CD14-positive monocyte (primary cell): ENCODE data around the gene TCF4. TPM values are rescaled to one million over a fixed set of nuclear protein-coding genes. Genes with fewer than 3 reads are reported as not detected.

Experiments used
- DNase-seq, 3 donors: peaks; one replicate each; pipeline ENCODE4 v3.0.0-alpha.2; 2011 to 2022
- H2AFZ ChIP-seq: 2 replicates; pipeline ENCODE4 v1.6.0; 2012; ENCODE audit warnings: mild to moderate bottlenecking, low read depth, low read length, inconsistent platforms; ENCODE audit not compliant: insufficient read depth, poor library complexity, severe bottlenecking
- H3K27ac ChIP-seq, 2 donors: 1 replicate in 1 of 2; 2 replicates in 1 of 2; pipeline ENCODE4 v1.5.1; 2012 to 2013; ENCODE audit warnings: low read length in 2 of 2, control low read depth in 1 of 2, inconsistent platforms in 1 of 2, low read depth in 1 of 2, mild to moderate bottlenecking in 1 of 2
- H3K27me3 ChIP-seq, 2 donors: one replicate each; pipeline versions ENCODE4 v1.6.0 to v1.6.1; 2011 to 2013; ENCODE audit warnings: low read length in 2 of 2; ENCODE audit not compliant: control insufficient read depth in 2 of 2, insufficient read depth in 2 of 2
- H3K36me3 ChIP-seq, 2 donors: replicated peaks in 1 of 2; 1 replicate in 1 of 2; 2 replicates in 1 of 2; pipeline versions ENCODE4 v1.5.1 to v1.6.1; 2012 to 2013; ENCODE audit warnings: low read length in 2 of 2, control low read depth in 1 of 2, inconsistent platforms in 1 of 2, mild to moderate bottlenecking in 1 of 2; ENCODE audit not compliant: insufficient read depth in 2 of 2, control insufficient read depth in 1 of 2
- H3K4me1 ChIP-seq, 2 donors: 1 replicate in 1 of 2; 2 replicates in 1 of 2; pipeline versions ENCODE4 v1.5.1 to v1.6.1; 2012 to 2013; ENCODE audit warnings: low read length in 2 of 2, control low read depth in 1 of 2, inconsistent platforms in 1 of 2, mild to moderate bottlenecking in 1 of 2, moderate library complexity in 1 of 2; ENCODE audit not compliant: insufficient read depth in 2 of 2, control insufficient read depth in 1 of 2
- H3K4me2 ChIP-seq: replicated peaks from 2 replicates; pipeline ENCODE3; 2012; ENCODE audit warnings: low read length, moderate library complexity, mild to moderate bottlenecking; ENCODE audit not compliant: poor library complexity, severe bottlenecking; ENCODE audit errors: extremely low read depth
- H3K4me3 ChIP-seq, 3 experiments: fragments of 200-600 bp in 1 of 3; sonication (generic) in 1 of 3; replicated peaks in 1 of 3; 1 replicate in 2 of 3; 2 replicates in 1 of 3; pipeline ENCODE4 v1.5.1; 2011 to 2013; ENCODE audit warnings: low read length in 3 of 3, mild to moderate bottlenecking in 3 of 3, control low read depth in 2 of 3, low read depth in 2 of 3, inconsistent platforms in 1 of 3, moderate library complexity in 1 of 3
- H3K79me2 ChIP-seq: 2 replicates; pipeline ENCODE4 v1.6.0; 2012; ENCODE audit warnings: mild to moderate bottlenecking, control low read depth, inconsistent platforms, low read length, moderate library complexity; ENCODE audit not compliant: insufficient read depth
- H3K9ac ChIP-seq: 2 replicates; pipeline ENCODE4 v1.6.0; 2017; ENCODE audit warnings: low read length, mild to moderate bottlenecking; ENCODE audit not compliant: insufficient read depth, poor library complexity, severe bottlenecking
- H3K9me3 ChIP-seq, 2 donors: replicated peaks in 1 of 2; 1 replicate in 1 of 2; 2 replicates in 1 of 2; pipeline versions ENCODE4 v1.5.1 to v1.6.1; 2012 to 2013; ENCODE audit warnings: low read length in 2 of 2, control low read depth in 1 of 2; ENCODE audit not compliant: control insufficient read depth in 1 of 2, insufficient read depth in 1 of 2
- H4K20me1 ChIP-seq: 2 replicates; pipeline ENCODE4 v1.6.0; 2012; ENCODE audit warnings: mild to moderate bottlenecking, low read length, control low read depth, moderate library complexity; ENCODE audit not compliant: insufficient read depth
- H3K27ac Mint-ChIP-seq, 7 donors: one replicate each; pipeline ENCODE4 v1.8.0; 2020; ENCODE audit warnings: mild to moderate bottlenecking in 7 of 7, mixed read lengths in 7 of 7, moderate library complexity in 6 of 7, inconsistent platforms in 2 of 7
- H3K27me3 Mint-ChIP-seq, 3 donors: one replicate each; pipeline ENCODE4 v1.8.0; 2021 to 2022; ENCODE audit warnings: low read depth in 3 of 3, mild to moderate bottlenecking in 3 of 3, mixed read lengths in 3 of 3, moderate library complexity in 3 of 3, inconsistent platforms in 1 of 3
- H3K36me3 Mint-ChIP-seq, 2 donors: one replicate each; pipeline ENCODE4 v1.8.0; 2020; ENCODE audit warnings: mixed read lengths in 2 of 2, inconsistent platforms in 1 of 2, mild to moderate bottlenecking in 1 of 2
- H3K4me1 Mint-ChIP-seq: one replicate; pipeline ENCODE4 v1.8.0; 2020; ENCODE audit warnings: mild to moderate bottlenecking, mixed read lengths
- H3K4me3 Mint-ChIP-seq, 2 donors: one replicate each; pipeline ENCODE4 v1.8.0; 2020; ENCODE audit warnings: mild to moderate bottlenecking in 2 of 2, mixed read lengths in 2 of 2, moderate library complexity in 1 of 2
- H3K9me3 Mint-ChIP-seq, 7 donors: one replicate each; pipeline ENCODE4 v1.8.0; 2020 to 2022; ENCODE audit warnings: mixed read lengths in 7 of 7, mild to moderate bottlenecking in 6 of 7, moderate library complexity in 6 of 7, inconsistent platforms in 2 of 7
- WGBS: methylation state at CpG from one replicate; pipeline ENCODE4 v1.1.5; 2013; ENCODE audit warnings: missing lambda C conversion rate; ENCODE audit not compliant: insufficient coverage; 5-methylcytosine and 5-hydroxymethylcytosine counted together
- intact Hi-C, 2 donors: fragments of 100-400 bp; cut with micrococcal nuclease; formaldehyde crosslinking; loops; one replicate each; pipeline versions ENCODE4 v1.15.0 to v1.15.1; 2023
- polyA plus RNA-seq, 3 donors: library from polyadenylated mRNA; depleted of rRNA in 1 of 3; unstranded in 2 of 3; stranded (reverse) in 1 of 3; fragments of 300-500 nt in 2 of 3; fragments of >200 nt in 1 of 3; fragmentation: Illumina TruSeq in 2 of 3; gene quantifications; 1 replicate in 2 of 3; 2 replicates in 1 of 3; pipeline ENCODE4 v1.2.3, GENCODE V29; 2012 to 2021
- TF ChIP-seq, protein P1 (sequence below): fragments of 200-600 bp; IDR thresholded peaks from one replicate; pipeline ENCODE4 v1.8.0; 2022; ENCODE audit warnings: antibody characterized with exemption, mild to moderate bottlenecking

Gene TCF4
- polyA plus RNA-seq, 3 donors, result 5.9 to 12.9 (median 10.7) TPM

DNA sequence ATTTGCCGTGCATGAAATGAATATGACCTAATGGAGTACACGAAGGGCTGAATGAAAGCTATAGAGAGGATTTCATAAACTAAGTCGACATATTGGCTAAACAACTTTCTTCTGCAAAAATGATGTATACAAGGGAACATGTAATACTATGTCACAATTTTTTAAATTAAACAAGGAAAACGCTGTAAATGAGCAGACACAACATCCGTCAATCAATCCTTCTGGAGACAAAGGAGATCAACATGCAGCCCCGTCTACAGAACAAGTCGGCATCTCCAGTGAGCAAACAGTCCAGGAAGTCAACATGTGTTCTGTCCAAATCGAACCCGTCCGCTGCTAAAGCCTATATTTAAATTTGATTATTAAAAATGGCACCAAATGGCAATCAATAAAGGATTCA, 180.8 kb downstream of the TCF4 start:
- H3K9ac ChIP-seq, result no peak overlapping the region
- no peaks in the 10 kb centered on the region for H3K4me1 ChIP-seq
- H3K79me2 ChIP-seq, result no peaks in the 10 kb centered on the region
- no peak for DNase-seq
- no CpG with 5 or more reads among the region's 10 CpGs for WGBS
- H3K36me3 Mint-ChIP-seq, result no peaks in the 10 kb centered on the region
- no peak overlapping the region for H3K27ac Mint-ChIP-seq
- TF ChIP-seq, protein P1, sequence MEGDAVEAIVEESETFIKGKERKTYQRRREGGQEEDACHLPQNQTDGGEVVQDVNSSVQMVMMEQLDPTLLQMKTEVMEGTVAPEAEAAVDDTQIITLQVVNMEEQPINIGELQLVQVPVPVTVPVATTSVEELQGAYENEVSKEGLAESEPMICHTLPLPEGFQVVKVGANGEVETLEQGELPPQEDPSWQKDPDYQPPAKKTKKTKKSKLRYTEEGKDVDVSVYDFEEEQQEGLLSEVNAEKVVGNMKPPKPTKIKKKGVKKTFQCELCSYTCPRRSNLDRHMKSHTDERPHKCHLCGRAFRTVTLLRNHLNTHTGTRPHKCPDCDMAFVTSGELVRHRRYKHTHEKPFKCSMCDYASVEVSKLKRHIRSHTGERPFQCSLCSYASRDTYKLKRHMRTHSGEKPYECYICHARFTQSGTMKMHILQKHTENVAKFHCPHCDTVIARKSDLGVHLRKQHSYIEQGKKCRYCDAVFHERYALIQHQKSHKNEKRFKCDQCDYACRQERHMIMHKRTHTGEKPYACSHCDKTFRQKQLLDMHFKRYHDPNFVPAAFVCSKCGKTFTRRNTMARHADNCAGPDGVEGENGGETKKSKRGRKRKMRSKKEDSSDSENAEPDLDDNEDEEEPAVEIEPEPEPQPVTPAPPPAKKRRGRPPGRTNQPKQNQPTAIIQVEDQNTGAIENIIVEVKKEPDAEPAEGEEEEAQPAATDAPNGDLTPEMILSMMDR, result no peak
- H3K4me3 Mint-ChIP-seq, result no peak overlapping the region
- H3K4me3 ChIP-seq, result no peak overlapping the region
- no peaks in the 10 kb centered on the region for H3K36me3 ChIP-seq
- no peak overlapping the region for H2AFZ ChIP-seq
- no peaks in the 10 kb centered on the region for H3K27me3 ChIP-seq
- intact Hi-C loops, result no loop called here
- no peak overlapping the region for H3K27ac ChIP-seq
- H3K4me1 Mint-ChIP-seq, result no peaks in the 10 kb centered on the region
- peaks cover 0 to 2% (median 0%) of the 10 kb centered on the region in 7 donors for H3K9me3 Mint-ChIP-seq
- peaks cover 0 to 2% (median 0%) of the 10 kb centered on the region in 3 donors for H3K27me3 Mint-ChIP-seq
- H3K9me3 ChIP-seq, result no peaks in the 10 kb centered on the region
- no peak overlapping the region for H3K4me2 ChIP-seq
- no peaks in the 10 kb centered on the region for H4K20me1 ChIP-seq

GRCh38 chr18:55406451-55406991, 181.5 kb downstream of the TCF4 start:
- Histone ChIP-seq H3K4me1 (no peaks in the 10 kb centered on the region), H3K4me3 (no peak overlapping the region), H3K4me2 (no peak overlapping the region), H3K9me3 (no peaks in the 10 kb centered on the region), H3K36me3 (no peaks in the 10 kb centered on the region), H3K27me3 (no peaks in the 10 kb centered on the region), H4K20me1 (no peaks in the 10 kb centered on the region), H3K79me2 (no peaks in the 10 kb centered on the region), H3K27ac (no peak overlapping the region), H2AFZ (no peak overlapping the region), H3K9ac (no peak overlapping the region)
- Mint-ChIP-seq H3K27ac (no peak overlapping the region), H3K27me3 (peaks cover 0 to 2% (median 0%) of the 10 kb centered on the region in 3 donors), H3K4me3 (no peak overlapping the region), H3K9me3 (peaks cover 0 to 2% (median 0%) of the 10 kb centered on the region in 7 donors), H3K4me1 (peaks cover 4% of the 10 kb centered on the region), H3K36me3 (peaks cover 0 to 3% of the 10 kb centered on the region in 2 donors)
- intact Hi-C loops, result no loop called here
- WGBS, result 95% methylated on average over 9 of the region's 15 CpGs
- no peak for DNase-seq
- TF ChIP-seq, protein P1, result no peak
